ENCODE measurements around the gene SYCP2L.

GRCh38 chr6:11006061-11006460 is 119.2 kb downstream of the SYCP2L start:
- TF ChIP-seq HCFC1 (IDR thresholded peaks at IDR 0.05; ENCODE audit: low read length): no peak
- TF ChIP-seq STAT3 (IDR thresholded peaks at IDR 0.05; ENCODE audit: low read depth, low read length): no peak
- no peak for TF ChIP-seq SKIL (IDR thresholded peaks at IDR 0.05; ENCODE audit: low read depth, poor library complexity, severe bottlenecking)
- TF ChIP-seq POLR2A (IDR thresholded peaks at IDR 0.05; ENCODE audit: low read depth, low read length): no peak
- no peak for TF ChIP-seq TCF3 (IDR thresholded peaks at IDR 0.05; ENCODE audit: borderline replicate concordance, insufficient read depth, low read depth, low read length)
- TF ChIP-seq RCOR1 (conservative IDR thresholded peaks at IDR 0.05; ENCODE audit: low read depth, low read length): no peak
- no peak for TF ChIP-seq PAX8 (IDR thresholded peaks at IDR 0.05)
- TF ChIP-seq, protein P1, sequence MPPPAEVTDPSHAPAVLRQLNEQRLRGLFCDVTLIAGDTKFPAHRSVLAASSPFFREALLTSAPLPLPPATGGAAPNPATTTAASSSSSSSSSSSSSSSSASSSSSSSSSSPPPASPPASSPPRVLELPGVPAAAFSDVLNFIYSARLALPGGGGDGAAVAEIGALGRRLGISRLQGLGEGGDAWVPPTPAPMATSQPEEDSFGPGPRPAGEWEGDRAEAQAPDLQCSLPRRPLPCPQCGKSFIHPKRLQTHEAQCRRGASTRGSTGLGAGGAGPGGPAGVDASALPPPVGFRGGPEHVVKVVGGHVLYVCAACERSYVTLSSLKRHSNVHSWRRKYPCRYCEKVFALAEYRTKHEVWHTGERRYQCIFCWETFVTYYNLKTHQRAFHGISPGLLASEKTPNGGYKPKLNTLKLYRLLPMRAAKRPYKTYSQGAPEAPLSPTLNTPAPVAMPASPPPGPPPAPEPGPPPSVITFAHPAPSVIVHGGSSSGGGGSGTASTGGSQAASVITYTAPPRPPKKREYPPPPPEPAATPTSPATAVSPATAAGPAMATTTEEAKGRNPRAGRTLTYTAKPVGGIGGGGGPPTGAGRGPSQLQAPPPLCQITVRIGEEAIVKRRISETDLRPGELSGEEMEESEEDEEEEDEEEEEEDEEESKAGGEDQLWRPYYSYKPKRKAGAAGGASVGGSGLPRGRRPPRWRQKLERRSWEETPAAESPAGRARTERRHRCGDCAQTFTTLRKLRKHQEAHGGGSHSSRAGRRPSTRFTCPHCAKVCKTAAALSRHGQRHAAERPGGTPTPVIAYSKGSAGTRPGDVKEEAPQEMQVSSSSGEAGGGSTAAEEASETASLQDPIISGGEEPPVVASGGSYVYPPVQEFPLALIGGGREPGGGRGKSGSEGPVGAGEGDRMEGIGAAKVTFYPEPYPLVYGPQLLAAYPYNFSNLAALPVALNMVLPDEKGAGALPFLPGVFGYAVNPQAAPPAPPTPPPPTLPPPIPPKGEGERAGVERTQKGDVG (CRISPR knock-in tag; IDR thresholded peaks at IDR 0.05): no peak
- TF ChIP-seq RAD21 (IDR thresholded peaks at IDR 0.05; ENCODE audit: insufficient read depth, low read depth, low read length): no peak
- no peak for TF ChIP-seq ZBTB33 (IDR thresholded peaks at IDR 0.05)
- TF ChIP-seq, protein P2, sequence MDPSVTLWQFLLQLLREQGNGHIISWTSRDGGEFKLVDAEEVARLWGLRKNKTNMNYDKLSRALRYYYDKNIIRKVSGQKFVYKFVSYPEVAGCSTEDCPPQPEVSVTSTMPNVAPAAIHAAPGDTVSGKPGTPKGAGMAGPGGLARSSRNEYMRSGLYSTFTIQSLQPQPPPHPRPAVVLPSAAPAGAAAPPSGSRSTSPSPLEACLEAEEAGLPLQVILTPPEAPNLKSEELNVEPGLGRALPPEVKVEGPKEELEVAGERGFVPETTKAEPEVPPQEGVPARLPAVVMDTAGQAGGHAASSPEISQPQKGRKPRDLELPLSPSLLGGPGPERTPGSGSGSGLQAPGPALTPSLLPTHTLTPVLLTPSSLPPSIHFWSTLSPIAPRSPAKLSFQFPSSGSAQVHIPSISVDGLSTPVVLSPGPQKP (IDR thresholded peaks at IDR 0.05; ENCODE audit: low read depth, low read length): no peak
- no peak for TF ChIP-seq TCF7 (IDR thresholded peaks at IDR 0.05; ENCODE audit: borderline replicate concordance)
- TF ChIP-seq SRF (IDR thresholded peaks at IDR 0.05; ENCODE audit: low read depth in 2 of 2, low read length in 2 of 2): no peak

All from GM12878 (cell line).